Measurements from ENCODE around the gene PRORP.

- TF ChIP-seq YY1 (IDR thresholded peaks at IDR 0.05; ENCODE audit: insufficient read depth, insufficient read length) (no peak), ZNF274 (IDR thresholded peaks at IDR 0.05; ENCODE audit: low read depth, low read length) (no peak)
These were observed 24.4 kb downstream of the PRORP start for GRCh38 chr14:35146711-35147149.
